DMS114 treated with DMSO at 0.1 percent for 48 hours (cell line): Measurements from ENCODE around the gene DCST1.
"Not testable (repeated sequence)": the region's sequence is repeated elsewhere in the genome, so short reads cannot be mapped to it uniquely, and the experiment has no call there.

ENCODE experiments used
- DNase-seq: peaks from one replicate; lab custom pipeline; 2025; ENCODE audit not compliant: unreplicated experiment; lab: John Stamatoyannopoulos, UW

The DCST1 gene, protein sequence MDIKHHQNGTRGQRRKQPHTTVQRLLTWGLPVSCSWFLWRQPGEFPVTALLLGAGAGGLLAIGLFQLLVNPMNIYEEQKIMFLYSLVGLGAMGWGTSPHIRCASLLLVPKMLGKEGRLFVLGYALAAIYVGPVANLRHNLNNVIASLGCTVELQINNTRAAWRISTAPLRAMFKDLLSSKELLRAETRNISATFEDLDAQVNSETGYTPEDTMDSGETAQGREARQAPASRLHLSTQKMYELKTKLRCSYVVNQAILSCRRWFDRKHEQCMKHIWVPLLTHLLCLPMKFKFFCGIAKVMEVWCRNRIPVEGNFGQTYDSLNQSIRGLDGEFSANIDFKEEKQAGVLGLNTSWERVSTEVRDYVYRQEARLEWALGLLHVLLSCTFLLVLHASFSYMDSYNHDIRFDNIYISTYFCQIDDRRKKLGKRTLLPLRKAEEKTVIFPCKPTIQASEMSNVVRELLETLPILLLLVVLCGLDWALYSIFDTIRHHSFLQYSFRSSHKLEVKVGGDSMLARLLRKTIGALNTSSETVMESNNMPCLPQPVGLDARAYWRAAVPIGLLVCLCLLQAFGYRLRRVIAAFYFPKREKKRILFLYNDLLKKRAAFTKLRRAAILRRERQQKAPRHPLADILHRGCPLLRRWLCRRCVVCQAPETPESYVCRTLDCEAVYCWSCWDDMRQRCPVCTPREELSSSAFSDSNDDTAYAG

DNA sequence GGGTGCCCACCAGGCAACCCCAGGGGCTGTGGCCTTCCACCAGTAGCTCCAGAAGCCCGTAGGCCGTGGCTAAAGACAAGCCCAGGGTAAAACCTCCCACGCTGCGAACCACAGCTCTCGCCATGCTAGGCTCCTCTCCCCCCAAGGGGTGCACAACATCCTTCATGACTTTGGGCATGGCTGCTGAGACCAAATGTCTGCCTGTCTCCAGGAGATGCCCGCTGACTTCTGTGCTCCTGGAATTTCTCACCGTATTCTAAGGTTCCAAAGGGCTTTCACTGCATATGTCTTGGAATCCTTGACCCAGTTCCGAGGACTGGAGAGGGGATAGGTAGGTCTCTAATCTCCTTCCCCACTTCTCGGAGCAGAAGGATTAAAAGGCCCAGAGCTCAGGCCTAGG, at the start of gene DCST1, which contains the start of gene DCST2:
Gene DCST1 (plus strand): TSS at position 301 of the 400 bp plus-strand sequence. CDS start 213 bp downstream, outside the sequence.
Gene DCST2 (minus strand): TSS at position 258 of the 400 bp plus-strand sequence. CDS start 80 bp downstream, at position 178.
- DNase-seq = no peak

DNA sequence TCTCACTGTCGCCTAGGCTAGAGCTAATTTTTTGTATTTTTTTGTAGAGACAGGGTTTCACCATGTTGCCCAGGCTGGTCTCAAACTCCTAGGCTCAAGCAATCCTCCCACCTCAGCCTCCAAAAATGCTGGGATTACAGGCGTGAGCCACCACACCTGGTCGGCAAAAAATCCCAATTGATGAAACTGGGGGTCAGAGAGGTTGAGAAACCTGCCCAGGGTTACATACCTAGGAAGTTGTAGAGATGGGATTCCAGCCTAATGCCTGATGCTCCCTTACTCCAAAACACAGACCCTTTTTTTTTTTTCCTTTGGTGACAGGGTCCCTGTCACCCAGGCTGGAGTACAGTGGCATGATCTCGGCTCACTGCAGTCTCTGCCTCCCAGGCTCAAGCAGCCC, 46.9 kb upstream of the DCST1 start:
- not testable (repeated sequence) for DNase-seq

DNA sequence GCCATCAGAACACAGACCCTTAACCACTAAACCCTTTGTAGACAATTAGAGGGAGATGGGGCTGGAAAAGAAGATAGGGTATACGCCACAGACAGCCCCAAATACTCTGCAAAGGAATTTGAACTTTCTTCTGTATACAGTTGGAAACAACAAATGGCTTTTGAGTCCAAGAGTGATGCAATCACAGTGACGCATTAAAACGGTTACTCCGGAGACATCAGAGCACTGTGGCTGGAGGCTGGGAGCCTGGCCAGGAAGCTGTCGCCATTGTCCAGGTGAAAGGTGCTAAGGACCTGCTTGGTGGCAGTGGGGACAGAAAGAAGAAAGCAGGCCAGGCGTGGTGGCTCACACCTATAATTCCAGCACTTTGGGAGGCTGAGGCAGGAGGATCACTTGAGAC, 46.3 kb upstream of the DCST1 start:
- DNase-seq = no peak

- no peak for DNase-seq
Measured at GRCh38 chr1:154988058-154988954, 45.3 kb upstream of the DCST1 start.

- no peak for DNase-seq
Measured at GRCh38 chr1:154989195-154989860, 44.3 kb upstream of the DCST1 start.

- no peak for DNase-seq
Measured at GRCh38 chr1:154990276-154990675, 43.3 kb upstream of the DCST1 start.

- DNase-seq = peak; percentile 26
Measured at GRCh38 chr1:154992721-154993571, 40.7 kb upstream of the DCST1 start.

DNA sequence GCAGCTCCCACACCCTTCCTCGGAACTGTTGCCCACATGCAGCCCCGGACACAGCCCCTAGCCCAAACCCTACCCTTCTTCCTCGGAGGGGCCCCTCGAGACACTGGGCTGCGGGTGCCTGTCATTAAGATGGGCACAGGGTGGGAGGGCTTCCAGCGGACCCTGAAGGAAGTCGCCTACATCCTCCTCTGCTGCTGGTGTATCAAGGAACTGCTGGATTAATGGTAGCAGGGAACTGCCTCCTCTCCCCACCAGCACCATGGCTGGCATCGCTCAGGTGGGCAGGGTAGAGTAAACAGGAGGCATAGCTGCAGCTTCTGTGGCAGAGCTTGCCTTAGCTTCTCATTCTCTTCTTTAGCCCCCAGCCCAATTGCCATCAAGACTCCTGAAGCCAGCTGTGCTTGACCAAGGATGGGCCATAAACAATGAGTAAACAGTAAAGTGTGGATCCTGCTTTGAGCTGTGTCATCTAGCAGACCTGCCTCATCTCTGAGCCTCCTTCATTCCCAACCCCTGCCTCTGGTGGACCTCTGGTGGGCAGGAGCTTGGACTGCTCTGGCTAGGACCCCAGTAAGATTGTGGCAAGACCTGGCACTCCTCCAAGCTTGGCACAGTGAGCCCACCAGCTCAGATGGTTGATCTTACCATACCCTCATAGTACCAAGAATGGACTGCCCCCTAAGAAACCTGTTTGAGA, 39.9 kb upstream of the DCST1 start, which contains the start of gene LENEP:
Gene LENEP (plus strand): TSS at position 15 of the 697 bp plus-strand sequence. CDS start 22 bp downstream, at position 37.
- DNase-seq = no peak

- DNase-seq = no peak
Measured at GRCh38 chr1:154994269-154994587, 39.4 kb upstream of the DCST1 start.

DNA sequence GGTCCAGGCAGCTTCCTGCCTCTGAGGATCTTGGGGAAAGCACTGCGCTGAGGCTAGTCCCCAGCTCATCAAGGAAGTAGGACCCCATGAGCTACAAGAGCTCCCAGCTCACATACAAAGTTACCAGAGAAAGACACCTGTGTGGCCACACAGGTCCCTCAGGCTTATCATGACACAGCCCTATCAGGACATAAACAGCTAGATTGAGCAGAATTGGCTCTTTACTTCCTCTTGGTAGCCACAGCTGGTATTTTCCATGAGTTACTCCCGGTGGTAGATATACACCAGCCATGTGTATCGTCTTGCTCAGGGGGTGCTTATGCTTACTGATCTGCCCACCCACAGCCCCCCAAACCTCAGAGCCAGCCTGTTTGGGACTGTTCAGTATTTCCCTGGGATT, 39.0 kb upstream of the DCST1 start:
- DNase-seq = no peak

- peak; percentile 58 for DNase-seq
Measured at GRCh38 chr1:154995301-154995983, 38.2 kb upstream of the DCST1 start.

DNA sequence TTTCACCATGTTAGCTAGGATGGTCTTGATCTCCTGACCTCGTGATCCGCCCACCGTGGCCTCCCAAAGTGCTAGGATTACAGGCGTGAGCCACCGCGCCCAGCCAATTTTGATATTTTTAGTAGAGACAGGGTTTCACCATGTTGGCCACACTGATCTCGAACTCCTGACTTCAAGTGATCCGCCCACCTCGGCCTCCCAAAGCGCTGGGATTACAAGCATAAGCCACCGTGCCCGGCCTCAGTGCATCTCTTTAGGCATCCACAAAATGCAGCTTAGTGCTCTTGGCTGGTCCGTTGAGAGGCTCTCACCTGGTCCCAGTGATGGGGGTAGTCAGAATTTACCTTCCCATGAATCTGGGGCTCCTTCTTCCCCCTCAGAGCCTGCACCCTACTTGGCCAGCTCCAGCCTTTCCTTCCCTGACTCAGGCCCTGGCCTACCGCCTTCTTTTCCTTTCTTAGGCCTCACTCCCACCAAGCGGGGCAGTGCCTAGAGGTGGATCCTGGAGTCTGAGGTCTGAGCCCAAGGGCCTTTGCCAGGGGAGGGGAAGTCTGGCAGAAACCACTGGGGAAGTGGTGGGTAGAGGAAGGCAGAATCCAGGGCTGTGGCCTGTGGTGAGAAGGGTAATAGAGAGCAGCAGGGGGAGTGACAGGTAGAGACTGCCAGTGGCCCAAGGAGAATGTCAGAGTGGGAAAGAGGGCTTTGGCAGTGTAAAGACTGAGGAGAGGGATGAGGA, 36.5 kb upstream of the DCST1 start:
- no peak for DNase-seq

GRCh38 chr1:154998201-154998780, 35.3 kb upstream of the DCST1 start:
- no peak for DNase-seq

DNA sequence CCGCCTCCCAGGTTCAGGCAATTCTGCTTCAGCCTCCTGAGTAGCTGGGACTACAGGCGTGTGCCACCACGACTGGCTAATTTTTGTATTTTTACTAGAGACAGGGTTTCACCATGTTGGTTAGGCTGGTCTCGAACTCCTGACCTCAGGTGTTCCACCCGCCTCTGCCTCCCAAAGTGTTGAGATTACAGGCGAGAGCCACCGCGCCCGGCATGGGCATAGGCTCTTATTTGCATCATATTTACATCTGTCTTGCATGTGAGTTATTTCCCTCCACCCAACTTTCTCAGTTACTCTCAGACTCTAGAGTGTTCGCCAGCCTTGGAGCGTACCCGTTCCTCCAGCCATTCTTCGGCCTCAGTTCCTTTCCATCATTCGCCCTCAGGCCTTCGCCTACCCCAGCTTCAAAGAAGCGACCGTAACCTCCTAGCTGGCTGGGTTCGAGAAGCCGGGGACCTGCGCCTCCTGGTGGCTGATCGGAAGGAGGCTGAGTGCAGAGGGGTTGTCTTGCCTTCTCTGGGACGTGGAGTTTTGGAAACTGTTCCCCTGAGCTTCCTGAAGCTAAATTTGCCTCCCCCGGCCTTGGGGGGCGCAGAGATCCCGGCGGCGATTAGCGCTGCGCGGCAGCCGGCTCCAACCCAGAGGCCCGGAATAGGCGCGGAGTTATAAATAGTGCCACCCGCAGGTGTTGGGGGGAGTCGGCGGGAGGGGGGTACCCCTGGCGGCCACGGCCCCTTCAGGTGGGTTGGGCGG, 34.6 kb upstream of the DCST1 start:
- peak; percentile 76 for DNase-seq

DNA sequence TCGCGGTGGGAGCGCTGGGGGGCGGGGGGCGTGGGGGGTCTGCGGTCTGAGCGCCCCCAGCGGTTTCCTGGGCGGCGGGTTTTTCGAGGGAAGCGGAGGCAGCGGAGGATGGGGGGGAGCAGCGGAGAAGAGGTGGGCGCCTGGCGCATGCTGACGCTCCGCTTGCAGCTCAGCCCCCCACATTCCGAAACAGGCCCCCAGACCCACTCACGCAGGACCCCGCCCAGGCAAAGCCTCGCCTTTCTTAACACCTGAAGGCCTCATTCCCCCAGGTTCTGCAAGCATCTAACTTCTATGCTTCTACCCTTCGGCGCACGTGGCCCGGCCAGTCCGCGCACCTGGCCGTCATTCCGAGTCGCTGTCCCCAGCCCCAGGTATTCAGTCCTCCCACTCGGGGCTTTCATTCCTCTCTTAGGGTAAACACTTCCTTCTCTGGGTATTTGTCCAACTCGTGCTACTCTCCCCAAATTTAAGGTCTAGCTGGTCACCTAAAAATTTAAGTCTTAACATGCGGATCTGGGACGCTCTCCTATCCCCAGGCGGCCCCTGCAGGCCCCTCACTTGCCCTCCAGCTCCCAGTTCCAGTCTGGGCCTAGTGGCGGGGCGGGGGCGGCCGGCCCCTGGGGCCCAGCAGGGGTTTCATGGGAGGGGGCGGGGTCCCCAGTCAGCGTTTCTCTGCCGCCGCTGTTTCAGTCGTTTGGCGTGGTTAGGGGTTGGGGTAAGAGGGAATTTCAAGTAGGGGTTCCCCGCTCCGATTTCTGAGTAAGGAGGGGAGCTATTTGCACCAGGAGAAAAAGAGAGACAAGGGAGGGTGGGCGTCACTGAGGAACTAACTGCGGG, 33.8 kb upstream of the DCST1 start:
- DNase-seq = no peak

DNA sequence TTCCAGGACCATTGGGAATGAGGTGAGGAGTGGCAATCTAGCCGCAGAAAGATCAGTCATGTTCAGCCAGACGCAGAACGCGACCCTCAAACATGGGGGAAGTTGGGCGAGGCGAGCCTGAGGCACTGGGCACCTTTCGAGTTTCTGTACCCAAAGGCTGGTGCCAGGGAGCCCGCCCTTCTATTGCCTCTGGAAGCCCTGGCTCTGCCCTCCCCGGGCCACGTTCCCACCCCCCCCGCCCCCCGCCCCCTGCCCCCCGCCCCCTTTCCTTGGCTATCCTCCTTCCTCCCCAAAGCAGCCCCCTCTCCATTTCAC, 33.3 kb upstream of the DCST1 start:
- DNase-seq = no peak
